HEK293 (cell line): ENCODE measurements around the gene CREB3.

Experiments
- CTCF ChIA-PET: fragments of 350-600 bp; formaldehyde crosslinking; extraction: SDS; loops from one replicate; lab custom pipeline; 2021; ENCODE audit warnings: antibody characterized with exemption; lab: Yijun Ruan, JAX
- POLR2A ChIA-PET: fragments of 300-600 bp; formaldehyde crosslinking; extraction: SDS; loops from one replicate; lab custom pipeline; 2020; ENCODE audit warnings: antibody characterized with exemption, inconsistent platforms; lab: Yijun Ruan, JAX
- H3K27ac ChIP-seq: fragments of 200-500 bp; sonication (Bioruptor generic); 2 replicates; pipeline ENCODE4 v1.5.1; 2014; ENCODE audit warnings: low read depth, low read length, control low read depth, inconsistent platforms; ENCODE audit errors: extremely low read depth
- H3K36me3 ChIP-seq, 2 experiments: fragments of 200-500 bp in 1 of 2; sonication (Bioruptor generic) in 1 of 2; 1 replicate in 1 of 2; 2 replicates in 1 of 2; pipeline ENCODE4 v1.5.1; 2014 to 2017; ENCODE audit warnings: inconsistent platforms in 2 of 2, low read length in 2 of 2; ENCODE audit not compliant: control insufficient read depth in 2 of 2, insufficient read depth in 1 of 2
- H3K4me1 ChIP-seq: fragments of 200-500 bp; sonication (Bioruptor generic); 2 replicates; pipeline ENCODE4 v1.5.1; 2014; ENCODE audit warnings: mild to moderate bottlenecking, low read length, inconsistent platforms; ENCODE audit not compliant: control insufficient read depth, insufficient read depth
- H3K4me3 ChIP-seq: 2 replicates; pipeline ENCODE4 v1.5.1; 2011; ENCODE audit warnings: low read depth, mild to moderate bottlenecking, control low read depth, low read length, moderate library complexity
- H3K9me3 ChIP-seq: fragments of 200-500 bp; sonication (Bioruptor generic); 2 replicates; pipeline ENCODE4 v1.5.1; 2014; ENCODE audit warnings: low read depth, low read length, inconsistent platforms; ENCODE audit not compliant: control insufficient read depth, insufficient read depth
- GLIS1 ChIP-seq: fragments of 450-650 bp; formaldehyde crosslinking; IDR thresholded peaks from 2 replicates; pipeline ENCODE4 v1.5.1; 2016; ENCODE audit warnings: missing biosample characterization, missing genetic modification characterization
- HOXD13 ChIP-seq: sonication (generic); formaldehyde crosslinking; IDR thresholded peaks from 2 replicates; pipeline ENCODE4 v1.8.0; 2022; ENCODE audit warnings: missing genetic modification reagents, borderline replicate concordance
- IKZF3 ChIP-seq: fragments of 450-650 bp; IDR thresholded peaks from 2 replicates; pipeline ENCODE4 v1.5.0; 2018; ENCODE audit warnings: missing biosample characterization, mild to moderate bottlenecking, missing genetic modification characterization, moderate library complexity
- KLF8 ChIP-seq: fragments of 450-650 bp; formaldehyde crosslinking; IDR thresholded peaks from 2 replicates; pipeline ENCODE4 v1.5.1; 2016; ENCODE audit warnings: missing biosample characterization, missing genetic modification characterization
- MZF1 ChIP-seq: fragments of 450-650 bp; formaldehyde crosslinking; IDR thresholded peaks from 2 replicates; pipeline ENCODE4 v1.5.1; 2017; ENCODE audit warnings: missing biosample characterization, missing genetic modification characterization, borderline replicate concordance
- ZBTB10 ChIP-seq: fragments of 450-650 bp; formaldehyde crosslinking; IDR thresholded peaks from 2 replicates; pipeline ENCODE4 v1.5.1; 2016; ENCODE audit warnings: missing biosample characterization, missing genetic modification characterization
- ZBTB17 ChIP-seq: fragments of 450-650 bp; formaldehyde crosslinking; IDR thresholded peaks from 2 replicates; pipeline ENCODE4 v1.5.1; 2016; ENCODE audit warnings: missing biosample characterization, missing genetic modification characterization
- ZFP3 ChIP-seq: fragments of 450-650 bp; formaldehyde crosslinking; IDR thresholded peaks from 2 replicates; pipeline ENCODE4 v1.5.1; 2016; ENCODE audit warnings: low read depth, missing biosample characterization, missing genetic modification characterization
- ZNF280D ChIP-seq: fragments of 450-650 bp; formaldehyde crosslinking; IDR thresholded peaks from 2 replicates; pipeline ENCODE4 v1.5.1; 2016; ENCODE audit warnings: missing biosample characterization, missing genetic modification characterization
- ZNF354C ChIP-seq: fragments of 450-650 bp; formaldehyde crosslinking; IDR thresholded peaks from 2 replicates; pipeline ENCODE4 v1.5.1; 2016; ENCODE audit warnings: missing biosample characterization, missing genetic modification characterization, low read depth, borderline replicate concordance
- ZNF391 ChIP-seq: fragments of 450-650 bp; formaldehyde crosslinking; IDR thresholded peaks from 2 replicates; pipeline ENCODE4 v1.5.1; 2016; ENCODE audit warnings: low read depth, missing biosample characterization, missing genetic modification characterization, borderline replicate concordance
- ZNF473 ChIP-seq: fragments of 450-650 bp; formaldehyde crosslinking; IDR thresholded peaks from 2 replicates; pipeline ENCODE4 v1.5.1; 2017; ENCODE audit warnings: missing biosample characterization, missing genetic modification characterization
- ZNF501 ChIP-seq: fragments of 450-650 bp; formaldehyde crosslinking; IDR thresholded peaks from 2 replicates; pipeline ENCODE4 v1.5.1; 2016; ENCODE audit warnings: missing biosample characterization, missing genetic modification characterization
- ZNF544 ChIP-seq: fragments of 450-650 bp; formaldehyde crosslinking; IDR thresholded peaks from 2 replicates; pipeline ENCODE4 v1.5.0; 2017; ENCODE audit warnings: missing biosample characterization, missing genetic modification characterization
- ZNF585B ChIP-seq: fragments of 450-650 bp; formaldehyde crosslinking; IDR thresholded peaks from 2 replicates; pipeline ENCODE4 v1.5.1; 2016; ENCODE audit warnings: missing biosample characterization, missing genetic modification characterization
- ZNF610 ChIP-seq: fragments of 450-650 bp; formaldehyde crosslinking; IDR thresholded peaks from 2 replicates; pipeline ENCODE4 v1.5.1; 2016; ENCODE audit warnings: missing biosample characterization, missing genetic modification characterization, borderline replicate concordance

CREB3 gene

GRCh38 chr9:35710818-35711500 is 21.5 kb upstream of the CREB3 start:
- no peak overlapping the region for H3K4me3 ChIP-seq
- no peaks in the 10 kb centered on the region for H3K4me1 ChIP-seq
- H3K27ac ChIP-seq, result no peak overlapping the region
- POLR2A ChIA-PET, result interaction anchor here (0.9 to 1.5 kb wide), 2 partner anchors 21 to 53 kb away, joined by 3 read pairs; partner anchors contain the start of genes CREB3 and TLN1
- no peak for TF ChIP-seq ZNF544 (tag by site-specific recombination)
- H3K36me3 ChIP-seq, result peaks cover 34 to 91% of the 10 kb centered on the region in 2 experiments
- CTCF ChIA-PET, result interaction anchor here (0.8 to 6.4 kb wide), 3 partner anchors 14 to 50 kb away, joined by 3 to 47 read pairs (median 4); no protein-coding TSS in a partner anchor
- no peaks in the 10 kb centered on the region for H3K9me3 ChIP-seq

DNA sequence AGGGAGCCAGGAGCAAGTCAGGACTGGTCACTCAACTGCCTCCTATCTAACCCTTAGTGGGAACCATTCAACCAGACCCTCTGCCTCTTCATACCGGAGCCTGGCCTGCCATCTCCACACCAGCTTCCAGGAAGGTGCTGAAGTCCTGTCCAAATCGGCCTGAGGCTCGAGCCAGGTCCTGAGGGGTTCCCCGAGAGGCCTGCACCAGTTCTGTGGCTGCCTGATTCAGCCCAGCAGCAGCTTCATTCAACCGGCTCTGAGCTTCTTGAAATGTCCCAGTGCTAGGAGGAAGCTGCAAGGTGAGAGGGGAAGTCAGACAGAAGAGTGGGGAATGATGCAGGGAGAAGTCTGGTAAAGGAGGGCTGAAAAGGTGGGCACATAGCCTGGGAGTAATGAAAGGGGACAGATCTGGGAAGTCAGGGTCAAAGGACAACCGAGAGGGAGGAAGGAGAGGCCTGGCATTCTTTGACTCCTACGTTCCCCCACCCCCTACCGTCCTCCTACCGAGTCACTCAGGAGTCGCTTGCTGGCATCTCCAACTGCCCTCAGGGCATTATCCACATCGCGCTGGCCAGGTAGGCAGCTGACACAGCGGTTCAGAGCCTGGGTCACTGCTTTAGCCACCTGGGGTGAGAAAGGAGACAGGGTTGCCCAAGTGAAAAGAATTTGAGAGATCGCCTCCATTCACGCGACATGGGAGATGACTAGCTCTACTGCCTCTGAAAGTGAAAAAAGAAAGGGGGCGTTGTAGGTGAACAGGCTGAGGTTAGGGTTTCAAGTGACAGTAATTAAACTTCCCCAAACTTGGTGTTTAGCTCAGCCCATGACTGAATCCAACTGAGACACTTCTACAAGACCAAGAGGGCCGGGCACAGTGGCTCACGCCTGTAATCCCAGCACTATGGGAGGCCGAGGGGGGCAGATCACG is 20.7 kb upstream of the CREB3 start:
- TF ChIP-seq IKZF3 (no peak), GLIS1 (tag by site-specific recombination) (no peak), MZF1 (tag by site-specific recombination) (no peak), ZNF391 (tag by site-specific recombination) (no peak), ZNF585B (tag by site-specific recombination) (no peak), KLF8 (no peak), ZNF610 (tag by site-specific recombination) (no peak), ZBTB10 (tag by site-specific recombination) (no peak), ZBTB17 (no peak), ZNF501 (tag by site-specific recombination) (no peak), ZNF473 (tag by site-specific recombination) (no peak), HOXD13 (CRISPR knock-in tag) (no peak), ZNF354C (tag by site-specific recombination) (no peak), ZFP3 (tag by site-specific recombination) (no peak), ZNF280D (no peak)
- peaks cover 31 to 91% of the 10 kb centered on the region in 2 experiments for H3K36me3 ChIP-seq
- H3K4me3 ChIP-seq, result no peak overlapping the region
- no peaks in the 10 kb centered on the region for H3K9me3 ChIP-seq
- H3K27ac ChIP-seq, result no peak overlapping the region
- POLR2A ChIA-PET, result interaction anchor here (0.7 to 1.2 kb wide), 4 partner anchors 9 to 37 kb away, joined by 3 read pairs; partner anchors contain the start of genes CREB3, GBA2, RGP1 and TLN1
- H3K4me1 ChIP-seq, result no peaks in the 10 kb centered on the region
- CTCF ChIA-PET, result interaction anchor here (0.7 to 6.4 kb wide), 2 partner anchors 15 to 50 kb away, joined by 3 to 47 read pairs; no protein-coding TSS in a partner anchor
